H9 (cell line): Measurements from ENCODE around the gene HIKESHI. TPM values are rescaled to one million over a fixed set of nuclear protein-coding genes. Genes with fewer than 3 reads are reported as not detected.
A peak's percentile ranks its signal among the peaks of the same experiment; 100 is the strongest.

Experiments
- DNase-seq: peaks from one replicate; pipeline ENCODE4 v3.0.0-alpha.2; 2017
- H2AFZ ChIP-seq: one replicate; pipeline ENCODE4 v1.6.1; 2013; ENCODE audit warnings: mild to moderate bottlenecking, low read length, control low read depth, moderate library complexity
- H2AK5ac ChIP-seq: 2 replicates; pipeline ENCODE4 v1.6.1; 2013; ENCODE audit warnings: low read length, control low read depth, mixed read lengths; ENCODE audit not compliant: insufficient read length
- H2BK120ac ChIP-seq: one replicate; pipeline ENCODE4 v1.6.1; 2013; ENCODE audit warnings: low read depth, mild to moderate bottlenecking, low read length, control low read depth, inconsistent platforms; ENCODE audit not compliant: poor library complexity, severe bottlenecking
- H2BK12ac ChIP-seq: 2 replicates; pipeline ENCODE4 v1.6.1; 2013; ENCODE audit warnings: low read length, control low read depth, mixed read lengths, low read depth; ENCODE audit not compliant: insufficient read length
- H2BK15ac ChIP-seq: 2 replicates; pipeline ENCODE4 v1.6.1; 2013; ENCODE audit warnings: low read depth, low read length, control low read depth
- H2BK20ac ChIP-seq: one replicate; pipeline ENCODE4 v1.6.1; 2013; ENCODE audit warnings: low read depth, mild to moderate bottlenecking, low read length, control low read depth, inconsistent platforms; ENCODE audit not compliant: poor library complexity, severe bottlenecking
- H2BK5ac ChIP-seq: 2 replicates; pipeline ENCODE4 v1.6.1; 2013; ENCODE audit warnings: low read length, control low read depth, mixed read lengths; ENCODE audit not compliant: insufficient read length
- H3K14ac ChIP-seq: 2 replicates; pipeline ENCODE4 v1.6.1; 2013; ENCODE audit warnings: low read length, control low read depth; ENCODE audit not compliant: insufficient read depth
- H3K18ac ChIP-seq: 2 replicates; pipeline ENCODE4 v1.6.1; 2013; ENCODE audit warnings: low read depth, mild to moderate bottlenecking, mixed read lengths, low read length, control low read depth; ENCODE audit not compliant: insufficient read length
- H3K23ac ChIP-seq: 2 replicates; pipeline ENCODE4 v1.6.1; 2013; ENCODE audit warnings: low read length, control low read depth, mixed read lengths, low read depth; ENCODE audit not compliant: insufficient read length
- H3K23me2 ChIP-seq: 2 replicates; pipeline ENCODE4 v1.6.1; 2013; ENCODE audit warnings: low read depth, mild to moderate bottlenecking, mixed read lengths, low read length, control low read depth; ENCODE audit not compliant: insufficient read length, poor library complexity, severe bottlenecking
- H3K27ac ChIP-seq: 2 replicates; pipeline ENCODE4 v1.5.1; 2013; ENCODE audit warnings: low read length, control low read depth, mixed read lengths, low read depth; ENCODE audit not compliant: insufficient read length
- H3K27me3 ChIP-seq: 2 replicates; pipeline ENCODE4 v1.6.1; 2013; ENCODE audit warnings: low read length, control low read depth, inconsistent platforms; ENCODE audit not compliant: insufficient read depth
- H3K4ac ChIP-seq: 2 replicates; pipeline ENCODE4 v1.6.1; 2013; ENCODE audit warnings: low read depth, mild to moderate bottlenecking, control low read depth, inconsistent platforms, low read length, moderate library complexity
- H3K4me1 ChIP-seq: 2 replicates; pipeline ENCODE4 v1.6.1; 2013; ENCODE audit warnings: low read length, control low read depth, inconsistent platforms; ENCODE audit not compliant: insufficient read depth
- H3K4me2 ChIP-seq: 2 replicates; pipeline ENCODE4 v1.6.1; 2013; ENCODE audit warnings: low read length, control low read depth, mixed read lengths; ENCODE audit not compliant: insufficient read length, insufficient read depth
- H3K56ac ChIP-seq: 2 replicates; pipeline ENCODE4 v1.6.1; 2013; ENCODE audit warnings: low read depth, mild to moderate bottlenecking, mixed read lengths, low read length, control low read depth; ENCODE audit not compliant: insufficient read length
- H3K79me1 ChIP-seq: 2 replicates; pipeline ENCODE4 v1.6.1; 2013; ENCODE audit warnings: low read depth, mild to moderate bottlenecking, moderate library complexity, low read length, control low read depth, inconsistent platforms; ENCODE audit not compliant: insufficient read depth, poor library complexity, severe bottlenecking
- H3K79me2 ChIP-seq: 2 replicates; pipeline ENCODE4 v1.6.1; 2013; ENCODE audit warnings: low read length, control low read depth, inconsistent platforms; ENCODE audit not compliant: insufficient read depth
- H3K9ac ChIP-seq: 2 replicates; pipeline ENCODE4 v1.6.1; 2013; ENCODE audit warnings: low read length, control low read depth, mixed read lengths; ENCODE audit not compliant: insufficient read length; ENCODE audit errors: extremely low read depth
- H3K9me3 ChIP-seq: one replicate; pipeline ENCODE4 v1.6.1; 2013; ENCODE audit warnings: low read depth, low read length, inconsistent platforms; ENCODE audit not compliant: control insufficient read depth
- H3T11ph ChIP-seq: one replicate; pipeline ENCODE4 v1.6.1; 2013; ENCODE audit warnings: mild to moderate bottlenecking, low read length, control low read depth, inconsistent platforms
- H4K20me1 ChIP-seq: one replicate; pipeline ENCODE4 v1.6.1; 2013; ENCODE audit not compliant: control insufficient read depth, insufficient read length, insufficient read depth
- H4K5ac ChIP-seq: 2 replicates; pipeline ENCODE4 v1.6.1; 2013; ENCODE audit warnings: low read depth, mild to moderate bottlenecking, mixed read lengths, low read length, control low read depth; ENCODE audit not compliant: insufficient read length
- H4K8ac ChIP-seq: replicated peaks from 2 replicates; pipeline ENCODE4 v1.6.1; 2013; ENCODE audit warnings: low read length, control low read depth, mixed read lengths, low read depth; ENCODE audit not compliant: insufficient read length
- H4K91ac ChIP-seq: 2 replicates; pipeline ENCODE4 v1.6.1; 2013; ENCODE audit warnings: low read depth, mild to moderate bottlenecking, moderate library complexity, mixed read lengths, low read length, control low read depth; ENCODE audit not compliant: insufficient read length
- H3K27ac Mint-ChIP-seq, 3 experiments: 2 replicates in 2 of 3; 3 replicates in 1 of 3; pipeline ENCODE4 v1.8.0; 2020 to 2021; ENCODE audit warnings: mixed read lengths in 3 of 3, mild to moderate bottlenecking in 1 of 3, moderate library complexity in 1 of 3
- H3K27me3 Mint-ChIP-seq: 2 replicates; pipeline ENCODE4 v1.8.0; 2021; ENCODE audit warnings: low read depth, mild to moderate bottlenecking, moderate library complexity, mixed read lengths
- H3K36me3 Mint-ChIP-seq, 3 experiments: 2 replicates in 2 of 3; 3 replicates in 1 of 3; pipeline ENCODE4 v1.8.0; 2020 to 2021; ENCODE audit warnings: low read depth in 3 of 3, mixed read lengths in 3 of 3; ENCODE audit not compliant: insufficient read depth in 1 of 3
- H3K4me1 Mint-ChIP-seq, 2 experiments: 2 replicates each; pipeline ENCODE4 v1.8.0; 2020; ENCODE audit warnings: mixed read lengths in 2 of 2
- H3K4me3 Mint-ChIP-seq, 2 experiments: 2 replicates in 1 of 2; 3 replicates in 1 of 2; pipeline ENCODE4 v1.8.0; 2020 to 2021; ENCODE audit warnings: mild to moderate bottlenecking in 2 of 2, mixed read lengths in 2 of 2, moderate library complexity in 1 of 2
- H3K9me3 Mint-ChIP-seq, 2 experiments: 2 replicates in 1 of 2; 3 replicates in 1 of 2; pipeline ENCODE4 v1.8.0; 2020; ENCODE audit warnings: mild to moderate bottlenecking in 2 of 2, mixed read lengths in 2 of 2, moderate library complexity in 1 of 2
- WGBS: extraction: QIAGEN DNeasy Blood & Tissue Kit; methylation state at CpG from one replicate; pipeline ENCODE4 v1.1.7; 2013; ENCODE audit warnings: missing lambda C conversion rate, low lambda C conversion rate, mixed read lengths; ENCODE audit not compliant: insufficient read length; ENCODE audit errors: extremely low coverage; 5-methylcytosine and 5-hydroxymethylcytosine counted together
- total RNA-seq: library from RNA; stranded (reverse); gene quantifications from 2 replicates; pipeline ENCODE4 v1.2.1, GENCODE V29; 2021
- TF ChIP-seq, protein P1 (sequence below): fragments of 200-600 bp; sonication (generic); conservative IDR thresholded peaks from 3 replicates; pipeline ENCODE4 v1.8.0; 2021; ENCODE audit warnings: antibody characterized with exemption, mild to moderate bottlenecking

Gene HIKESHI
- total RNA-seq, 1 experiment from 2014 or later = 54.1 TPM

DNA sequence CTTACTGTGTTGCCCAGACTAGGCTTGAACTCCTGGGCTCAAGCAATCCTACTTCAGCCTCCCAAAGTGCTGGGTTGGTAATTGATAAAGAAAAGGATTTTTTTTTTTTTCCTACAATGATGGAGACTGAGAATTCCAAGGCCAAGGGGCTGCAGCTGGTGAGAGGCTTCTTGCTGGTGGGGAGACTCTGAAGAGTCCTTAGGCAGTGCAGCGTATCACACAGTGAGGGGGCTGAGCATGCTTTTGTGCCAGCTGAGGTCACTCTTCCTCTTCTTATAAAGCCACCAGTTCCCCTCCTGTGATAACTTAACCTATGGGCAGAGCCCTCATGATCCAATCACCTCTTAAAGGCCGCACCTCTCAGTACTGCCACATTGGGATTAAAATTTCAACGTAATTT is 44.5 kb downstream of the HIKESHI start:
- Histone ChIP-seq H3K14ac (no peak overlapping the region), H3K9ac (no peak overlapping the region), H3K23ac (no peak overlapping the region), H3K23me2 (no peaks in the 10 kb centered on the region), H3K9me3 (no peaks in the 10 kb centered on the region), H3K4me2 (no peak overlapping the region), H3K56ac (no peak overlapping the region), H3K79me1 (no peaks in the 10 kb centered on the region), H3K27me3 (no peaks in the 10 kb centered on the region), H3K4me1 (no peaks in the 10 kb centered on the region), H3K4ac (no peak overlapping the region), H3K18ac (no peak overlapping the region), H4K8ac (no peak overlapping the region), H4K20me1 (no peaks in the 10 kb centered on the region), H2BK20ac (no peak overlapping the region), H3T11ph (no peak overlapping the region), H2BK5ac (no peak overlapping the region), H3K79me2 (no peaks in the 10 kb centered on the region), H2AFZ (no peak overlapping the region), H4K91ac (no peak overlapping the region), H2BK15ac (no peak overlapping the region), H2BK12ac (no peak overlapping the region), H3K27ac (no peak overlapping the region), H4K5ac (no peak overlapping the region), H2BK120ac (no peak overlapping the region), H2AK5ac (no peak overlapping the region)
- no peak overlapping the region for H3K4me3 Mint-ChIP-seq
- TF ChIP-seq, protein P1, sequence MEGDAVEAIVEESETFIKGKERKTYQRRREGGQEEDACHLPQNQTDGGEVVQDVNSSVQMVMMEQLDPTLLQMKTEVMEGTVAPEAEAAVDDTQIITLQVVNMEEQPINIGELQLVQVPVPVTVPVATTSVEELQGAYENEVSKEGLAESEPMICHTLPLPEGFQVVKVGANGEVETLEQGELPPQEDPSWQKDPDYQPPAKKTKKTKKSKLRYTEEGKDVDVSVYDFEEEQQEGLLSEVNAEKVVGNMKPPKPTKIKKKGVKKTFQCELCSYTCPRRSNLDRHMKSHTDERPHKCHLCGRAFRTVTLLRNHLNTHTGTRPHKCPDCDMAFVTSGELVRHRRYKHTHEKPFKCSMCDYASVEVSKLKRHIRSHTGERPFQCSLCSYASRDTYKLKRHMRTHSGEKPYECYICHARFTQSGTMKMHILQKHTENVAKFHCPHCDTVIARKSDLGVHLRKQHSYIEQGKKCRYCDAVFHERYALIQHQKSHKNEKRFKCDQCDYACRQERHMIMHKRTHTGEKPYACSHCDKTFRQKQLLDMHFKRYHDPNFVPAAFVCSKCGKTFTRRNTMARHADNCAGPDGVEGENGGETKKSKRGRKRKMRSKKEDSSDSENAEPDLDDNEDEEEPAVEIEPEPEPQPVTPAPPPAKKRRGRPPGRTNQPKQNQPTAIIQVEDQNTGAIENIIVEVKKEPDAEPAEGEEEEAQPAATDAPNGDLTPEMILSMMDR = no peak
- no CpG with 5 or more reads among the region's 3 CpGs for WGBS
- H3K27ac Mint-ChIP-seq = peak overlapping the region in 2 of 3 experiments; percentile 55 to 72; a peak in 3 of 7 replicates
- DNase-seq = no peak
- no peaks in the 10 kb centered on the region for H3K27me3 Mint-ChIP-seq
- H3K4me1 Mint-ChIP-seq = 0 out of 4 replicates have a peak, but pooled peaks cover 0 to 5% of the 10 kb centered on the region in 2 experiments
- H3K9me3 Mint-ChIP-seq = no peaks in the 10 kb centered on the region
- peaks cover 0 to 9% (median 4%) of the 10 kb centered on the region in 3 experiments; a peak in 5 of 7 replicates for H3K36me3 Mint-ChIP-seq
